Suprapubic skin (tissue), 3 donors: Measurements from ENCODE around the gene SEMA4G.

Experiments
- POLR2AphosphoS5 ChIP-seq, 3 donors: sonication (generic); formaldehyde crosslinking; IDR thresholded peaks; one replicate each; pipeline ENCODE4 v1.6.1; 2017; ENCODE audit warnings: antibody characterized with exemption in 3 of 3
- TF ChIP-seq, protein P1 (sequence below), 2 donors: fragments of 200-600 bp in 1 of 2; fragments of 450-650 bp in 1 of 2; sonication (generic) in 1 of 2; IDR thresholded peaks; one replicate each; pipeline ENCODE4 v1.5.1; 2016 to 2019; ENCODE audit warnings: antibody characterized with exemption in 2 of 2, mild to moderate bottlenecking in 1 of 2, moderate library complexity in 1 of 2

DNA sequence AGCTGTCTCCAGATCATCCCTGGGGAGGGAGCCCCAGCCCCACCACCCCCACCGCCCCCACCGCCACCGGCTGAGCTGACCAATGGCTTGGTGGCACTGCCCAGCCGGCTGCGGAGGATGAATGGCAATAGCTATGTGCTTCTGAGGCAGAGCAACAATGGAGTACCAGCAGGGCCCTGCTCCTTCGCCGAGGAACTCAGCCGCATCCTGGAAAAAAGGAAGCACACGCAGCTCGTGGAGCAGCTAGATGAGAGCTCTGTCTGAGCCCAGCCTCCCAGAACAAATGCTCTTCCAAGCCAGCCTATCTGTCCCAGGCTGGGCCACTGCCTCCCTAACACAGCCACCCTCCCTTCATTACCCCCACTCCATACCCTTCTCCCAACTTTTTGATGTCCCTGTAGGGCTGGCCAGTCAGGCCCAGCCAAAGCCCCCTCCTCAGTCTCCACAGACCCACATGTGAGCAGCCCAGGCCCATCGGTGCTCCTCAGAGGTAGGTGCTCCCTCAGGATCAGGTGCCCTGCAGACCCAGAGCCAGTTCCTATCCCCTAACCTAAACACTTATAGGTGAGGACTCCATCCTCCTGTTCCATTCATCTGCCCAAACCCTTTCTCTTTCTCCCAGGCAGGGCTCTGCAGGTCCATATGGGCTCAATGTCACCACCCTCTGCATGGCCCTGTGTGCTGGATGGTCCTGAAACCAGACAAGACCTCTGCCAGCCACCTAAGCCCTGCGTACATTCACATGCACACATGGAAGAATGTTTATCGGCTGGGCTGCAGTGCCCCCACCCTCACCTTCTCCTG lies 14.8 kb downstream of the SEMA4G start:
- TF ChIP-seq, protein P1, sequence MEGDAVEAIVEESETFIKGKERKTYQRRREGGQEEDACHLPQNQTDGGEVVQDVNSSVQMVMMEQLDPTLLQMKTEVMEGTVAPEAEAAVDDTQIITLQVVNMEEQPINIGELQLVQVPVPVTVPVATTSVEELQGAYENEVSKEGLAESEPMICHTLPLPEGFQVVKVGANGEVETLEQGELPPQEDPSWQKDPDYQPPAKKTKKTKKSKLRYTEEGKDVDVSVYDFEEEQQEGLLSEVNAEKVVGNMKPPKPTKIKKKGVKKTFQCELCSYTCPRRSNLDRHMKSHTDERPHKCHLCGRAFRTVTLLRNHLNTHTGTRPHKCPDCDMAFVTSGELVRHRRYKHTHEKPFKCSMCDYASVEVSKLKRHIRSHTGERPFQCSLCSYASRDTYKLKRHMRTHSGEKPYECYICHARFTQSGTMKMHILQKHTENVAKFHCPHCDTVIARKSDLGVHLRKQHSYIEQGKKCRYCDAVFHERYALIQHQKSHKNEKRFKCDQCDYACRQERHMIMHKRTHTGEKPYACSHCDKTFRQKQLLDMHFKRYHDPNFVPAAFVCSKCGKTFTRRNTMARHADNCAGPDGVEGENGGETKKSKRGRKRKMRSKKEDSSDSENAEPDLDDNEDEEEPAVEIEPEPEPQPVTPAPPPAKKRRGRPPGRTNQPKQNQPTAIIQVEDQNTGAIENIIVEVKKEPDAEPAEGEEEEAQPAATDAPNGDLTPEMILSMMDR (IDR thresholded peaks at IDR 0.05), result no peak
- no peak for TF ChIP-seq POLR2AphosphoS5 (IDR thresholded peaks at IDR 0.05)
